Measurements from ENCODE around the gene QRICH1. TPM values are rescaled to one million over a fixed set of nuclear protein-coding genes. Genes with fewer than 3 reads are reported as not detected.
"Not testable (repeated sequence)": the region's sequence is repeated elsewhere in the genome, so short reads cannot be mapped to it uniquely, and the experiment has no call there.

QRICH1 gene
- total RNA-seq, 3 donors from 2014 or later = 73.1 to 115 (median 99.3) TPM

GRCh38 chr3:49012441-49013017, 81.3 kb downstream of the QRICH1 start:
- Histone ChIP-seq H3K4me1 (peaks cover 0 to 5% of the 10 kb centered on the region in 2 donors), H3K27me3 (no peaks in the 10 kb centered on the region), H3K36me3 (peaks cover 7% of the 10 kb centered on the region), H3K27ac (no peak overlapping the region), H3K9me3 (no peaks in the 10 kb centered on the region), H3K4me3 (no peak overlapping the region)
- DNase-seq (ENCODE audit: low spot score in 2 of 2) = no peak
- TF ChIP-seq POLR2AphosphoS5 (IDR thresholded peaks at IDR 0.05) (no peak), CTCF (IDR thresholded peaks at IDR 0.05) (no peak), POLR2A (IDR thresholded peaks at IDR 0.05) (no peak)
- intact Hi-C loops (cut with DNase I; ENCODE audit: low total_unique reads) = no loop called here

GRCh38 chr3:49009396-49009795, 84.5 kb downstream of the QRICH1 start:
- H3K4me3 ChIP-seq = no peak overlapping the region
- intact Hi-C loops (cut with DNase I; ENCODE audit: low total_unique reads) = no loop called here
- no peak for DNase-seq (ENCODE audit: low spot score in 2 of 2)
- no peaks in the 10 kb centered on the region for H3K27me3 ChIP-seq
- TF ChIP-seq CTCF (IDR thresholded peaks at IDR 0.05) (no peak), POLR2A (IDR thresholded peaks at IDR 0.05) (no peak), POLR2AphosphoS5 (IDR thresholded peaks at IDR 0.05) (no peak)
- H3K36me3 ChIP-seq = no peaks in the 10 kb centered on the region
- no peak overlapping the region for H3K27ac ChIP-seq
- no peaks in the 10 kb centered on the region for H3K4me1 ChIP-seq
- no peaks in the 10 kb centered on the region for H3K9me3 ChIP-seq

- intact Hi-C loops (cut with DNase I; ENCODE audit: low total_unique reads); DNase-seq (ENCODE audit: low spot score in 2 of 2): not testable (repeated sequence)
- H3K4me3 ChIP-seq = peak overlapping the region; percentile 68 to 80 (median 74)
Measured at GRCh38 chr3:49008627-49009026, 85.2 kb downstream of the QRICH1 start.

GRCh38 chr3:49007771-49008528, 85.9 kb downstream of the QRICH1 start:
- Histone ChIP-seq H3K36me3 (no peaks in the 10 kb centered on the region), H3K9me3 (no peaks in the 10 kb centered on the region), H3K27me3 (no peaks in the 10 kb centered on the region), H3K4me3 (peak overlapping the region; percentile 68 to 80 (median 74)), H3K4me1 (no peaks in the 10 kb centered on the region), H3K27ac (peak overlapping the region; percentile 93 to 97)
- intact Hi-C loops (cut with DNase I; ENCODE audit: low total_unique reads) = no loop called here
- TF ChIP-seq POLR2A (IDR thresholded peaks at IDR 0.05) (no peak), POLR2AphosphoS5 (IDR thresholded peaks at IDR 0.05) (no peak), CTCF (IDR thresholded peaks at IDR 0.05) (no peak)
- DNase-seq (ENCODE audit: low spot score in 2 of 2) = peak; percentile 82 to 94

More at GRCh38 chr3:49008627-49009026, 85.2 kb downstream of the QRICH1 start:
- H3K9me3 ChIP-seq, H3K36me3 ChIP-seq, H3K4me1 ChIP-seq, H3K27me3 ChIP-seq: not testable (repeated sequence)
- H3K27ac ChIP-seq = peak overlapping the region; percentile 93 to 97

GRCh38 chr3:49007068-49007770, 86.7 kb downstream of the QRICH1 start, which contains the start of gene WDR6:
Gene WDR6, plus strand, starts transcription at chr3:49007391. Its CDS starts 41 bp downstream, at chr3:49007432.
- H3K27me3 ChIP-seq = no peaks in the 10 kb centered on the region
- peak within 1 kb of the TSS; percentile 93 to 97 for H3K27ac ChIP-seq
- no peaks in the 10 kb centered on the region for H3K4me1 ChIP-seq
- no peaks in the 10 kb centered on the region for H3K36me3 ChIP-seq
- intact Hi-C loops (cut with DNase I; ENCODE audit: low total_unique reads) = no loop called here
- peak within 1 kb of the TSS; percentile 68 to 80 (median 74) for H3K4me3 ChIP-seq
- no peaks in the 10 kb centered on the region for H3K9me3 ChIP-seq
- peak; percentile 98 for DNase-seq (ENCODE audit: low spot score in 2 of 2)
- TF ChIP-seq CTCF (IDR thresholded peaks at IDR 0.05) = peak in 2 of 3 donors; percentile 47 to 48
- peak; percentile 85 to 90 (median 88) for TF ChIP-seq POLR2AphosphoS5 (IDR thresholded peaks at IDR 0.05)
- peak; percentile 40 for TF ChIP-seq POLR2A (IDR thresholded peaks at IDR 0.05)

Data from breast epithelium (tissue), 4 donors.